OCI-LY3 (cell line): ENCODE measurements around the gene LIPG.

Experiments used
- H2AFZ ChIP-seq: fragments of 200-600, 300-600 bp; shearing (Covaris generic); 2 replicates; pipeline ENCODE4 v1.6.0; 2014; ENCODE audit warnings: antibody characterized with exemption, low read depth, low read length
- H3K27ac ChIP-seq: fragments of 200-600, 300-600 bp; sonication (generic); 2 replicates; pipeline ENCODE4 v1.5.1; 2014; ENCODE audit warnings: mild to moderate bottlenecking, low read length, moderate library complexity, mixed read lengths
- H3K27me3 ChIP-seq: fragments of 200-600, 300-600 bp; sonication (generic); 2 replicates; pipeline ENCODE4 v1.6.1; 2014; ENCODE audit warnings: low read depth, low read length, mixed read lengths
- H3K36me3 ChIP-seq: fragments of 200-600, 300-600 bp; sonication (generic); replicated peaks from 2 replicates; pipeline ENCODE3; 2014; ENCODE audit warnings: low read depth, low read length, mixed read lengths
- H3K4me1 ChIP-seq: fragments of 300-600, 200-600 bp; sonication (generic); 2 replicates; pipeline ENCODE4 v1.6.1; 2014; ENCODE audit warnings: low read length, mixed read lengths
- H3K4me2 ChIP-seq: fragments of 200-600, 300-600 bp; sonication (generic); 2 replicates; pipeline ENCODE4 v1.6.1; 2014; ENCODE audit warnings: low read length, mixed read lengths
- H3K4me3 ChIP-seq: fragments of 300-600, 200-600 bp; sonication (generic); 2 replicates; pipeline ENCODE4 v1.5.1; 2014; ENCODE audit warnings: antibody characterized with exemption, mild to moderate bottlenecking, low read length, moderate library complexity
- H3K79me2 ChIP-seq: fragments of 300-600, 200-600 bp; shearing (Covaris generic); 2 replicates; pipeline ENCODE4 v1.6.1; 2014; ENCODE audit warnings: mild to moderate bottlenecking, low read length, mixed read lengths
- H3K9ac ChIP-seq: fragments of 300-600, 200-600 bp; shearing (Covaris generic); 2 replicates; pipeline ENCODE4 v1.6.0; 2014; ENCODE audit warnings: mild to moderate bottlenecking, low read length, moderate library complexity
- H3K9me3 ChIP-seq: fragments of 200-600, 300-600 bp; shearing (Covaris generic); 2 replicates; pipeline ENCODE4 v1.6.1; 2014; ENCODE audit warnings: low read length, mixed read lengths; ENCODE audit not compliant: insufficient read depth
- H4K20me1 ChIP-seq: fragments of 200-600, 300-600 bp; sonication (generic); 2 replicates; pipeline ENCODE4 v1.6.1; 2016; ENCODE audit warnings: low read length, mixed read lengths; ENCODE audit not compliant: insufficient read depth
- CTCF ChIP-seq: fragments of 200-600, 300-600 bp; sonication (generic); IDR thresholded peaks from 2 replicates; pipeline ENCODE4 v1.5.1; 2014; ENCODE audit warnings: antibody characterized with exemption, low read length, low read depth
- EZH2phosphoT487 ChIP-seq: fragments of 200-600 bp; shearing (Covaris generic); IDR thresholded peaks from 2 replicates; pipeline ENCODE4 v1.6.1; 2018; ENCODE audit warnings: antibody characterized with exemption, mixed run types, low read depth

LIPG gene

DNA sequence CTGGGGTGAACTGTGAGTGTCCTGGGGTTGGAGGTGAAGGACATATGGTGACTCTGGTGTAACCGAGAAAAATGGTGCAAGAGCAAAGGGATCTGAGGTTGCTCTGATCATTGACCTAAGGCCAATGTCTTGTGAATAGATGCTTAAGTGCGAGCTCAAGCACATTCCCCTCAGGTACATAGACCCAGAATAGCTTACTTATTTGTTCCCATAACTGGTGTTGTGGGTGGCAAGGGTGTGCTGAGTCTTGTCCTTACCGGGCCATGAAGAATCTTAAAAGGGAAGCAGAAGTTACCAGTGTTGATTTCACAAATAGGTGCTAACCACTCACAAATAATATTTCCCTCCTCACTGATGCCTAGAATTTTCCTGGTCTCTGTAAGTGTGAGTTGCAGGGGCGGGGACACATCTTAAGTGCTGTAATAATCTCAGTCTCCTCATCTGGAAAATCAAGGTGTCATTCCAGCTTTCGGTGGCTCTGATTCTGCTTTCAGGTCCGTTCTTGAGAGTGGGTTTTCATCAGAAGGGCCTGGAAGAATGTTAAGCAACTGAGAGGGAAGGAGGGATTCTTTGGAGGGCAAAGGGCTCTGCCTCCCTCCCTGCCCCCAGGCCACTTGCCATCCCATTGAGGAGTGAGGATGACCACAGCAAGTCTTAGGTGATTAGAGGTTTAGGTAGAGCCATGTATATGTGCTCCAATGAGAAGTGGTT, 54.9 kb downstream of the LIPG start:
- H3K79me2 ChIP-seq: no peaks in the 10 kb centered on the region
- peaks cover 41% of the 10 kb centered on the region for H3K27me3 ChIP-seq
- no peaks in the 10 kb centered on the region for H4K20me1 ChIP-seq
- H3K9ac ChIP-seq: no peak overlapping the region
- peaks cover 16% of the 10 kb centered on the region for H3K4me1 ChIP-seq
- H3K27ac ChIP-seq: no peak overlapping the region
- H3K4me2 ChIP-seq: no peak overlapping the region
- no peak for TF ChIP-seq CTCF
- no peak for TF ChIP-seq EZH2phosphoT487
- no peaks in the 10 kb centered on the region for H3K9me3 ChIP-seq
- no peak overlapping the region for H3K4me3 ChIP-seq
- H3K36me3 ChIP-seq: no peaks in the 10 kb centered on the region
- H2AFZ ChIP-seq: no peak overlapping the region

- H3K79me2 ChIP-seq: no peaks in the 10 kb centered on the region
- H3K4me3 ChIP-seq: no peak overlapping the region
- TF ChIP-seq CTCF: no peak
- no peak for TF ChIP-seq EZH2phosphoT487
- H3K9ac ChIP-seq: no peak overlapping the region
- peaks cover 43% of the 10 kb centered on the region for H3K27me3 ChIP-seq
- no peak overlapping the region for H3K27ac ChIP-seq
- no peak overlapping the region for H2AFZ ChIP-seq
- no peaks in the 10 kb centered on the region for H3K9me3 ChIP-seq
- no peak overlapping the region for H3K4me2 ChIP-seq
- peaks cover 10% of the 10 kb centered on the region for H3K4me1 ChIP-seq
- H4K20me1 ChIP-seq: no peaks in the 10 kb centered on the region
- no peaks in the 10 kb centered on the region for H3K36me3 ChIP-seq
Measured at GRCh38 chr18:49617329-49617695, 55.5 kb downstream of the LIPG start.

DNA sequence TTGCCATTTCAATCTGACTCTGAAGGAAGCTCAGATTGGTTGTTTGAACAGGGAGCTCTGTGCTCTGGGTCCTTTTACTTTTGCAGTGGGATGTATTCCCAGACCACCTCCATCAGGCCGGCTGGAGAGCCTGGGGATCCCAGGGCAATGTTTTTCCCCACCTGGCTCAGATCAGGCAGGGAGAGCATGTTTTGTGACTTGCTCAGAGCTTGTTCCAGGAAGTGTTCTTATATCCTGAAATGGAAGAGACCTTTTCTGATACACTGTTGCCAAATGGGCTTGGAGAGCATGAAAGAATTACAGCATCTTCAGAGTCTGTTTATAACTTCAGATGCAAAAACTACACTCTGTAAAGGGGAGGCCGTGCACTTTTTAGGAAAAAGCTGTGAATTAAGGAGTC, 56.0 kb downstream of the LIPG start:
- Histone ChIP-seq H3K9ac (no peak overlapping the region), H3K27ac (no peak overlapping the region), H2AFZ (no peak overlapping the region), H3K79me2 (no peaks in the 10 kb centered on the region), H3K27me3 (peaks cover 45% of the 10 kb centered on the region), H3K9me3 (no peaks in the 10 kb centered on the region), H3K4me3 (no peak overlapping the region), H3K36me3 (no peaks in the 10 kb centered on the region), H3K4me2 (no peak overlapping the region), H4K20me1 (no peaks in the 10 kb centered on the region), H3K4me1 (peaks cover 5% of the 10 kb centered on the region)
- TF ChIP-seq EZH2phosphoT487 (no peak), CTCF (no peak)

GRCh38 chr18:49618742-49619681, 57.2 kb downstream of the LIPG start:
- peaks cover 41% of the 10 kb centered on the region for H3K27me3 ChIP-seq
- no peak overlapping the region for H3K4me2 ChIP-seq
- no peaks in the 10 kb centered on the region for H3K9me3 ChIP-seq
- no peak overlapping the region for H2AFZ ChIP-seq
- no peaks in the 10 kb centered on the region for H3K36me3 ChIP-seq
- H3K79me2 ChIP-seq: no peaks in the 10 kb centered on the region
- no peak overlapping the region for H3K27ac ChIP-seq
- H3K9ac ChIP-seq: no peak overlapping the region
- no peak overlapping the region for H3K4me3 ChIP-seq
- TF ChIP-seq CTCF (no peak), EZH2phosphoT487 (no peak)
- no peaks in the 10 kb centered on the region for H4K20me1 ChIP-seq
- H3K4me1 ChIP-seq: no peaks in the 10 kb centered on the region
